Measurements from ENCODE around the gene CDH18.

DNA sequence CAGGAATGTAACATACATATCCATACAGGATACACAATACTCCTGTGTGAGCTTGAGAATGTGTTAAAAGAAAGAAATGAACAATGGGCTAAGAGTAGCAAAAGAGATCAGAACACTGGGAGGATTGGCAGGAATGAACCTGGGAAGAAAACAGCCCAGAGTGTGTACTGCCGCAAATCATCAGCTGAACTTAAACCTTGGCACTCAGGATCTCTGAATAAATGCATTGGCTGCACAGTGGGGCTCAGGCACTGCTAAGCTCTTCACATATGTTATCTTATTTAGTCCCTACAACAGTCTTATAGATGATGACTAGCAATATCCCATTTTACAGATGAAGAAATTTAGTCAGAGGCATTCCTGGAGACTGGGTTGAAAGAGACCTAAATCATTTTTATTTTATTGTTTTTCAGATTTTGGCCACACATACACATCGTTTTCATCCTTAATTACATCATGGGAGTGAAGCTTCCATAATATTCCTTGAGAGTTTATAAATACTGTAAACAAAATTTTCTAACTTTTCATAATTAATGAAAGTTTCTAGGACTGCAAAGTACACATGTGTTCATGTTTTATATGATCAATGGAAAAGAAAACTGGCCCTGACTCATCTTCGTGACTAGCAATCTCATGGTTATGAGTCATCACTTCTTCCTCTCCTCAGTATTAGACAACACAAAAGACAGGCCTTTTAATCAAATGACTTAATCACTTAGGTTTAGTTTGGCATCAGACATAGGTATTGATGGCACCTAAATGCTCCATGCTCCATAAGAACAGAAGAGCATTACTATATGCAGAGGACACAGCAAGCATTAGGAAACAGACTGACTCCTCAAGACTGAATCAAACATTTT is 59.2 kb downstream of the CDH18 start:
- TF ChIP-seq, protein P1, sequence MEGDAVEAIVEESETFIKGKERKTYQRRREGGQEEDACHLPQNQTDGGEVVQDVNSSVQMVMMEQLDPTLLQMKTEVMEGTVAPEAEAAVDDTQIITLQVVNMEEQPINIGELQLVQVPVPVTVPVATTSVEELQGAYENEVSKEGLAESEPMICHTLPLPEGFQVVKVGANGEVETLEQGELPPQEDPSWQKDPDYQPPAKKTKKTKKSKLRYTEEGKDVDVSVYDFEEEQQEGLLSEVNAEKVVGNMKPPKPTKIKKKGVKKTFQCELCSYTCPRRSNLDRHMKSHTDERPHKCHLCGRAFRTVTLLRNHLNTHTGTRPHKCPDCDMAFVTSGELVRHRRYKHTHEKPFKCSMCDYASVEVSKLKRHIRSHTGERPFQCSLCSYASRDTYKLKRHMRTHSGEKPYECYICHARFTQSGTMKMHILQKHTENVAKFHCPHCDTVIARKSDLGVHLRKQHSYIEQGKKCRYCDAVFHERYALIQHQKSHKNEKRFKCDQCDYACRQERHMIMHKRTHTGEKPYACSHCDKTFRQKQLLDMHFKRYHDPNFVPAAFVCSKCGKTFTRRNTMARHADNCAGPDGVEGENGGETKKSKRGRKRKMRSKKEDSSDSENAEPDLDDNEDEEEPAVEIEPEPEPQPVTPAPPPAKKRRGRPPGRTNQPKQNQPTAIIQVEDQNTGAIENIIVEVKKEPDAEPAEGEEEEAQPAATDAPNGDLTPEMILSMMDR (IDR thresholded peaks at IDR 0.05): no peak
- no peak for TF ChIP-seq POLR2A (IDR thresholded peaks at IDR 0.05)

Data from body of pancreas (tissue), 4 donors.